PFSK-1 (cell line): ENCODE measurements around the gene RABEPK.

Source experiments
- FOXP2 ChIP-seq: optimal IDR thresholded peaks from 2 replicates; pipeline ENCODE3; 2011; ENCODE audit warnings: borderline replicate concordance, control low read depth, inconsistent platforms; ENCODE audit not compliant: insufficient read depth; ENCODE audit errors: extremely low read length, extremely low read depth
- POLR2AphosphoS5 ChIP-seq: IDR thresholded peaks from 2 replicates; pipeline ENCODE4 v1.6.1; 2012; ENCODE audit warnings: low read depth, mild to moderate bottlenecking, control low read depth, low read length, moderate library complexity
- TAF1 ChIP-seq: IDR thresholded peaks from 2 replicates; pipeline ENCODE4 v1.6.1; 2012; ENCODE audit warnings: low read length, control low read depth, borderline replicate concordance; ENCODE audit not compliant: insufficient read depth

- no peak for TF ChIP-seq FOXP2
- no peak for TF ChIP-seq TAF1
- no peak for TF ChIP-seq POLR2AphosphoS5
These were observed 60.2 kb downstream of the RABEPK start for GRCh38 chr9:125260561-125260960.
